ENCODE data around the gene OR10H4.

- TF ChIP-seq CTCF (IDR thresholded peaks at IDR 0.05; ENCODE audit: insufficient read depth, low read depth, low read length) (no peak), EZH2 (IDR thresholded peaks at IDR 0.05; ENCODE audit: insufficient read depth, low read length) (no peak)
These were observed 37.9 kb downstream of the OR10H4 start for GRCh38 chr19:15986701-15987100.

Measured in astrocyte (in vitro differentiated cells and primary cell).